ENCODE results near the gene PTPRZ1. TPM values are rescaled to one million over a fixed set of nuclear protein-coding genes. Genes with fewer than 3 reads are reported as not detected.

The PTPRZ1 gene
- total and polyA plus RNA-seq, 2 of the 13 experiments (the other 11 are each of a cell fraction or from before 2014, with no cell fraction given): not detected

GRCh38 chr7:122082670-122083069 lies 209.7 kb downstream of the PTPRZ1 start:
- BruUV-seq (replicated peaks): no TSS peak
- WGBS (ENCODE audit: low lambda C conversion rate): 98% methylated on average over 2 of the region's 2 CpGs
- Histone ChIP-seq H3K9me3 (ENCODE audit: low read length) (no peaks in the 10 kb centered on the region), H3K36me3 (replicated peaks in 1 of 2; ENCODE audit: control insufficient read depth in 1 of 2, insufficient read depth in 2 of 2, low read length in 2 of 2) (peaks cover 0 to 10% of the 10 kb centered on the region in 2 experiments; a peak in 1 of 5 replicates), H3K27ac (ENCODE audit: extremely low read length, insufficient read depth, low read length) (no peak overlapping the region), H2AFZ (ENCODE audit: low read length) (no peak overlapping the region), H3K9ac (ENCODE audit: insufficient read depth, low read depth, low read length) (no peak overlapping the region), H4K20me1 (ENCODE audit: insufficient read depth, low read length) (no peaks in the 10 kb centered on the region), H3K4me1 (ENCODE audit: insufficient read depth, low read length) (no peaks in the 10 kb centered on the region), H3K79me2 (ENCODE audit: insufficient read depth, low read length) (no peaks in the 10 kb centered on the region), H3K27me3 (ENCODE audit: control insufficient read depth in 1 of 2, insufficient read depth in 2 of 2, low read length in 2 of 2) (no peaks in the 10 kb centered on the region), H3K4me3 (replicated peaks in 1 of 3; ENCODE audit: insufficient read depth in 1 of 3, low read depth in 2 of 3, low read length in 3 of 3) (no peak overlapping the region), H3K4me2 (ENCODE audit: low read depth, low read length) (no peak overlapping the region)
- in situ Hi-C loops (cut with HindIII; ENCODE audit: extremely low pct_ligation_motif_present, low pct_unique_long_range_greater_than_20kb): no loop called here
- no peak for ATAC-seq
- ChIA-PET POLR2A (no interaction called here), CTCF (ENCODE audit: low intra/inter-chr PET ratio, low total read pairs) (no interaction called here)
- no peak for FAIRE-seq
- no peak for DNase-seq (ENCODE audit: low spot score)
- intact Hi-C loops (cut with micrococcal nuclease; ENCODE audit: unreplicated experiment): no loop called here
- TF ChIP-seq ZNF329 (CRISPR knock-in tag; IDR thresholded peaks at IDR 0.05; ENCODE audit: low read depth) (no peak), ARID5B (CRISPR knock-in tag; IDR thresholded peaks at IDR 0.05) (no peak), MXD1 (CRISPR knock-in tag; IDR thresholded peaks at IDR 0.05) (no peak), ZNF468 (CRISPR knock-in tag; IDR thresholded peaks at IDR 0.05) (no peak), MIER3 (CRISPR knock-in tag; IDR thresholded peaks at IDR 0.05; ENCODE audit: borderline replicate concordance) (no peak), ZNF672 (CRISPR knock-in tag; IDR thresholded peaks at IDR 0.05) (no peak), GMEB2 (CRISPR knock-in tag; IDR thresholded peaks at IDR 0.05; ENCODE audit: low read depth) (no peak), TGIF2 (CRISPR knock-in tag; IDR thresholded peaks at IDR 0.05) (no peak), ZNF256 (CRISPR knock-in tag; conservative IDR thresholded peaks at IDR 0.05) (no peak), SATB2 (CRISPR knock-in tag; IDR thresholded peaks at IDR 0.05) (no peak), YEATS4 (CRISPR knock-in tag; IDR thresholded peaks at IDR 0.05; ENCODE audit: borderline replicate concordance) (no peak), ZNF20 (CRISPR knock-in tag; IDR thresholded peaks at IDR 0.05) (no peak)
- TF ChIP-seq, protein P1, sequence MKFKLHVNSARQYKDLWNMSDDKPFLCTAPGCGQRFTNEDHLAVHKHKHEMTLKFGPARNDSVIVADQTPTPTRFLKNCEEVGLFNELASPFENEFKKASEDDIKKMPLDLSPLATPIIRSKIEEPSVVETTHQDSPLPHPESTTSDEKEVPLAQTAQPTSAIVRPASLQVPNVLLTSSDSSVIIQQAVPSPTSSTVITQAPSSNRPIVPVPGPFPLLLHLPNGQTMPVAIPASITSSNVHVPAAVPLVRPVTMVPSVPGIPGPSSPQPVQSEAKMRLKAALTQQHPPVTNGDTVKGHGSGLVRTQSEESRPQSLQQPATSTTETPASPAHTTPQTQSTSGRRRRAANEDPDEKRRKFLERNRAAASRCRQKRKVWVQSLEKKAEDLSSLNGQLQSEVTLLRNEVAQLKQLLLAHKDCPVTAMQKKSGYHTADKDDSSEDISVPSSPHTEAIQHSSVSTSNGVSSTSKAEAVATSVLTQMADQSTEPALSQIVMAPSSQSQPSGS (CRISPR knock-in tag; IDR thresholded peaks at IDR 0.05): no peak
